ENCODE results near the gene TLK1. TPM values are rescaled to one million over a fixed set of nuclear protein-coding genes. Genes with fewer than 3 reads are reported as not detected.

TLK1 gene
- total and polyA plus RNA-seq, 2 donors (not counting 3 experiments of a cell fraction or from before 2014, with no cell fraction given), result 5.8 to 62.7 TPM

- H3K9me3 ChIP-seq (replicated peaks; ENCODE audit: control insufficient read depth, insufficient read depth, low read length), result no peaks in the 10 kb centered on the region
- H3K36me3 ChIP-seq (ENCODE audit: control insufficient read depth in 2 of 2, extremely low read depth in 1 of 2, insufficient read depth in 2 of 2, low read length in 2 of 2), result peaks cover 0 to 2% of the 10 kb centered on the region in 2 experiments
- ChIA-PET POLR2A (no interaction called here), CTCF (no interaction called here)
- peaks cover 2% of the 10 kb centered on the region for H3K9me1 ChIP-seq (replicated peaks; ENCODE audit: control insufficient read depth, extremely low read depth, insufficient read depth, low read length)
- H3K79me2 ChIP-seq (ENCODE audit: control insufficient read depth, insufficient read depth, low read length), result peaks cover 36% of the 10 kb centered on the region
- H3K4me2 ChIP-seq (ENCODE audit: insufficient read depth, low read length), result no peak overlapping the region
- no peak for FAIRE-seq
- H2AFZ ChIP-seq (ENCODE audit: low read depth, low read length), result no peak overlapping the region
- dilution Hi-C loops (cut with MboI; ENCODE audit: extremely low pct_ligation_motif_present, low sequenced_read_pairs) (no loop called here), intact Hi-C loops (cut with micrococcal nuclease) (no loop called here)
- H3K9ac ChIP-seq (replicated peaks; ENCODE audit: extremely low read depth, insufficient read depth, low read length), result no peak overlapping the region
- H3K27ac ChIP-seq (ENCODE audit: insufficient read depth, low read depth, low read length), result no peak overlapping the region
- no TSS peak for BruUV-seq (replicated peaks)
- no peaks in the 10 kb centered on the region for H4K20me1 ChIP-seq (replicated peaks; ENCODE audit: control insufficient read depth, extremely low read depth, insufficient read depth, low read length)
- no peaks in the 10 kb centered on the region for H3K27me3 ChIP-seq (ENCODE audit: control insufficient read depth in 2 of 2, insufficient read depth in 2 of 2, low read length in 2 of 2)
- H3K4me3 ChIP-seq (replicated peaks in 1 of 3; ENCODE audit: insufficient read depth in 1 of 3, low read depth in 1 of 3, low read length in 3 of 3), result no peak overlapping the region
- DNase-seq (ENCODE audit: low read depth, low spot score), result no peak
- H3K4me1 ChIP-seq (ENCODE audit: control insufficient read depth, extremely low read depth, insufficient read depth, low read length), result peaks cover 14% of the 10 kb centered on the region
- TF ChIP-seq MAX (IDR thresholded peaks at IDR 0.05; ENCODE audit: insufficient read depth, insufficient read length) (no peak), CTCF (IDR thresholded peaks at IDR 0.05; ENCODE audit: extremely low read depth in 1 of 2, insufficient read depth in 1 of 2, low read depth in 1 of 2, low read length in 2 of 2) (no peak), POLR2A (IDR thresholded peaks at IDR 0.05; ENCODE audit: low read depth, low read length) (no peak), JUN (IDR thresholded peaks at IDR 0.05; ENCODE audit: borderline replicate concordance, insufficient read depth, insufficient read length, low read depth) (no peak), FOS (IDR thresholded peaks at IDR 0.05; ENCODE audit: borderline replicate concordance, insufficient read depth, low read length) (no peak), MYC (IDR thresholded peaks at IDR 0.05; ENCODE audit: low read depth, low read length) (no peak), GATA2 (IDR thresholded peaks at IDR 0.05; ENCODE audit: insufficient read depth, insufficient read length, low read depth, low read length) (no peak), POLR2AphosphoS5 (IDR thresholded peaks at IDR 0.05; ENCODE audit: insufficient read depth, low read depth, low read length) (no peak), EZH2 (IDR thresholded peaks at IDR 0.05; ENCODE audit: borderline replicate concordance, low read depth, low read length, severe bottlenecking) (no peak)
Observed at GRCh38 chr2:171084128-171084527, 76.6 kb downstream of the TLK1 start.

Measured in endothelial cell of umbilical vein (primary cell).